Right lobe of liver (tissue), 6 donors: Measurements from ENCODE around the gene MARK4. TPM values are rescaled to one million over a fixed set of nuclear protein-coding genes. Genes with fewer than 3 reads are reported as not detected.

Experiments used
- ATAC-seq, 4 donors: fragments of 200-7000 bp; cut with Tn5 transposase; one replicate each; pipeline ENCODE4 v1.9.1; 2020; ENCODE audit warnings: mild to moderate bottlenecking in 4 of 4, moderate library complexity in 4 of 4
- DNase-seq, 3 donors: peaks; one replicate each; pipeline ENCODE4 v3.0.0-alpha.2; 2020
- H3K27ac ChIP-seq, 3 donors: fragments of 200-600 bp; one replicate each; pipeline ENCODE4 v1.8.0; 2022
- H3K27me3 ChIP-seq, 2 donors: fragments of 200-600 bp; one replicate each; pipeline ENCODE4 v1.8.0; 2022
- H3K36me3 ChIP-seq, 4 donors: fragments of 200-600 bp; sonication (generic) in 1 of 4; one replicate each; pipeline versions ENCODE4 v1.5.1 to v1.8.0; 2017 to 2022; ENCODE audit warnings: control low read depth in 1 of 4
- H3K4me1 ChIP-seq, 4 donors: fragments of 200-600 bp; sonication (generic) in 1 of 4; one replicate each; pipeline versions ENCODE4 v1.5.1 to v1.8.0; 2017 to 2022; ENCODE audit warnings: control low read depth in 1 of 4
- H3K4me3 ChIP-seq, 3 donors: fragments of 200-600 bp; one replicate each; pipeline ENCODE4 v1.8.0; 2022
- H3K9me3 ChIP-seq, 4 donors: fragments of 200-600 bp; sonication (generic) in 1 of 4; one replicate each; pipeline versions ENCODE4 v1.5.1 to v1.8.0; 2017 to 2022; ENCODE audit warnings: control low read depth in 1 of 4
- CTCF ChIP-seq, 4 donors: fragments of 200-600 bp in 3 of 4; fragments of 450-650 bp in 1 of 4; IDR thresholded peaks; one replicate each; pipeline versions ENCODE4 v1.5.1 to v1.8.0; 2016 to 2022; ENCODE audit warnings: antibody characterized with exemption in 4 of 4, mild to moderate bottlenecking in 2 of 4
- POLR2A ChIP-seq: fragments of 450-650 bp; IDR thresholded peaks from one replicate; pipeline ENCODE4 v1.6.1; 2017; ENCODE audit warnings: antibody characterized with exemption, mild to moderate bottlenecking
- WGBS: methylation state at CpG from one replicate; pipeline ENCODE4 v1.1.6; 2018; ENCODE audit warnings: low coverage, low lambda C conversion rate; ENCODE audit not compliant: insufficient coverage; ENCODE audit errors: missing lambda C conversion rate; 5-methylcytosine and 5-hydroxymethylcytosine counted together
- intact Hi-C, 2 donors: fragments of 100-400 bp; cut with DNase I; formaldehyde crosslinking; loops; one replicate each; pipeline versions ENCODE4 v1.11.2 to v1.14.1; 2022
- total RNA-seq, 6 experiments: library from RNA; depleted of rRNA in 2 of 6; stranded (reverse); fragments of >200 nt in 2 of 6; fragmentation: NEBNext Ultra II Directional in 3 of 6; extraction: Animal tissue kit (Norgen Biotek cat#: 25700) in 3 of 6; gene quantifications; one replicate each; pipeline versions ENCODE4 v1.1.0 to v1.2.4, GENCODE V29; 2016 to 2023
- donor health status: DM: no; HTN: yes; CAD: no.
- donor health status: DM: no; HTN: no; CAD: no.
- donor health status: DM: no; HTN: no; CAD: no.
- donor health status: DM: no; HTN: yes; CAD: no.
- donor health status: DM: no; HTN: yes; CAD: no.

Gene MARK4
- total RNA-seq, 6 experiments from 2014 or later, result 14.2 to 23.5 (median 17.5) TPM

- ATAC-seq, result no peak
- 100% methylated on average over 3 of the region's 6 CpGs for WGBS
- intact Hi-C loops, result no loop called here
- Histone ChIP-seq H3K27me3 (no peaks in the 10 kb centered on the region), H3K4me1 (no peaks in the 10 kb centered on the region), H3K27ac (no peak overlapping the region), H3K4me3 (no peak overlapping the region), H3K9me3 (no peaks in the 10 kb centered on the region), H3K36me3 (peaks cover 0 to 4% (median 0%) of the 10 kb centered on the region in 4 donors)
- no peak for DNase-seq
- TF ChIP-seq CTCF (IDR thresholded peaks at IDR 0.05), result no peak
- no peak for TF ChIP-seq POLR2A
Observed at GRCh38 chr19:45262570-45262969, 11.5 kb downstream of the MARK4 start.

- TF ChIP-seq POLR2A, result no peak
- no peak for TF ChIP-seq CTCF (IDR thresholded peaks at IDR 0.05)
- no peaks in the 10 kb centered on the region for H3K27me3 ChIP-seq
- intact Hi-C loops, result no loop called here
- DNase-seq, result no peak
- no peak for ATAC-seq
- no peak overlapping the region for H3K4me3 ChIP-seq
- no peak overlapping the region for H3K27ac ChIP-seq
- no peaks in the 10 kb centered on the region for H3K9me3 ChIP-seq
- H3K36me3 ChIP-seq, result peaks cover 0 to 6% (median 0%) of the 10 kb centered on the region in 4 donors
- WGBS, result no CpG with 5 or more reads among the region's 11 CpGs
- no peaks in the 10 kb centered on the region for H3K4me1 ChIP-seq
Observed at GRCh38 chr19:45263013-45263412, 11.9 kb downstream of the MARK4 start.

- H3K4me3 ChIP-seq, result no peak overlapping the region
- no peaks in the 10 kb centered on the region for H3K27me3 ChIP-seq
- DNase-seq (no peak), ATAC-seq (peak in 2 of 4 donors; percentile 26 to 32)
- TF ChIP-seq POLR2A (no peak), CTCF (IDR thresholded peaks at IDR 0.05) (no peak)
- 79% methylated on average over 14 of the region's 19 CpGs for WGBS
- H3K36me3 ChIP-seq, result peaks cover 0 to 6% (median 2%) of the 10 kb centered on the region in 4 donors
- intact Hi-C loops, result no loop called here
- no peaks in the 10 kb centered on the region for H3K9me3 ChIP-seq
- peaks cover 0 to 3% (median 0%) of the 10 kb centered on the region in 4 donors for H3K4me1 ChIP-seq
- no peak overlapping the region for H3K27ac ChIP-seq
Observed at GRCh38 chr19:45264781-45265317, 13.8 kb downstream of the MARK4 start.

- Histone ChIP-seq H3K4me1 (peaks cover 0 to 8% (median 0%) of the 10 kb centered on the region in 4 donors), H3K27ac (no peak overlapping the region), H3K9me3 (no peaks in the 10 kb centered on the region), H3K4me3 (no peak overlapping the region), H3K36me3 (peaks cover 0 to 6% (median 2%) of the 10 kb centered on the region in 4 donors), H3K27me3 (no peaks in the 10 kb centered on the region)
- 95% methylated on average over 4 of the region's 5 CpGs for WGBS
- peak in 1 of 4 donors; percentile 6 for ATAC-seq
- DNase-seq, result no peak
- TF ChIP-seq POLR2A, result no peak
- no peak for TF ChIP-seq CTCF (IDR thresholded peaks at IDR 0.05)
- intact Hi-C loops, result no loop called here
Observed at GRCh38 chr19:45265375-45265774, 14.3 kb downstream of the MARK4 start.
